HuH-7.5 (cell line): Measurements from ENCODE around the gene SETDB1.
A peak's percentile ranks its signal among the peaks of the same experiment; 100 is the strongest.

Experiments
- DNase-seq: peaks from one replicate; pipeline ENCODE4 v3.0.0; 2011; ENCODE audit warnings: low spot score

Gene SETDB1

DNA sequence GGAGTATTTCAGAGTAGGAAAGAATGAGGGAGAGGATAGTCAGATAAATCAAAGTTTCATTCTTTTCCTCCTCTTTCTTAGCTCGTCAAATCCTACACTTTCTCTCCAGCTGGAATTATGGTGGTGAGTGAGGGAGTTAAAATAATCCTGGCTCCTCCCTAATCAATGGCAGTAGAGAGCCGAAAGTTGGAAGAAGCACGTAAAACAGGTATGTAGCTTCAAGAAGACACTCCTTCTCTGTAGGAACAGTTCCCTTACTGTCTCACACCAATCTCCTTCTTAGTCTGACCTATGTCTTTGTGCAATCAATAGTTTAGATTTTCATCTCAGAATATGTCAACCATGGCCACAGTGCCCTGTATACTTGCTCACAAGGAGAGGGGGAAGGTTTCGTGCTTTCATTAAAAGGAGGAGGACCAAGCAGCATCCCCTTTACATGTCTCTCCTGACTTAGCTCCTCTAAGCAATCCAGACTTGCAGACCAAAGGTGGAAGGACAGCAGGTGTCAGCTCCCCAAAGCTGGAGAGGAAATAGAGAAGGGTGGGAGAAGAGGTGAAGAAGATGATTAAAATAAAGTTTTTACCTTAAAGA lies 79.7 kb downstream of the SETDB1 start:
- no peak for DNase-seq

DNA sequence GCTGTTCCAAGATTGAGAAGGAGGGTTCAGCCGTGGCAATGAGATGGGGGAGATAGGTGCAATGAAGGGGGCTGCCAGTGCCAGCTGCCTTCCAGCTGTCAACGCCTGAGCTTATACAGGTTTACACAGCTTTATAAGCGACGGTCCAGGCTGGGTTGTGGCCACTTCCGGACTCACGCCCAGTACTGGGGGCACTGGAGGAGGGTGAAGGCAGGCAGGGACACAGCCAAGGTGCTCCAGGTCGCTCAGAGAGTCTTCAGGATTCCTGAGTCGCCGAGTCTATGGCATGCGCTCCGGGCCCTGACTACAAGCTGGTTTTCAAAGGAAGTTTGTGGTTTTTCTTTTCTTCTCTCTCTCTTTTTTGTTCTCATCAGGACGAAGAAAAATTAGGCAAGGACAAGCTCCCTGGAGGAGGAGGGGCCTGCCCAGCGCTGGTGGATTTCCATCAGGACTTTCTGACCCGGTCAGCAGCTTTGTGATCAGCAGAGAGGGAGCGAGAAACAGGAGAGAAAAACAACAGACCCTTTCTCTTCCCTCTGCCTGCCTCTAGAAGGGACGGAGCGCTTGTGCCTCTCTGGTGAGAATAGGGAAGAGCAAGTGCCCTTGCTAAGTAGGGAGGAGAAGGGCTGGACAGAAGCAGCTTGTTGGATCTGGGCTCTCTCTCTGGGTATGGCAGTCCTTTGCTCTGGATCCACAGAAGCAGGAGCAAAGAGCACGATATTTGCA lies 80.3 kb downstream of the SETDB1 start, which contains the start of gene MINDY1:
Gene MINDY1, minus strand, starts transcription at position 576 of the 726 bp plus-strand sequence. CDS start 4,285 bp downstream, outside the sequence.
- peak; percentile 78 for DNase-seq

DNA sequence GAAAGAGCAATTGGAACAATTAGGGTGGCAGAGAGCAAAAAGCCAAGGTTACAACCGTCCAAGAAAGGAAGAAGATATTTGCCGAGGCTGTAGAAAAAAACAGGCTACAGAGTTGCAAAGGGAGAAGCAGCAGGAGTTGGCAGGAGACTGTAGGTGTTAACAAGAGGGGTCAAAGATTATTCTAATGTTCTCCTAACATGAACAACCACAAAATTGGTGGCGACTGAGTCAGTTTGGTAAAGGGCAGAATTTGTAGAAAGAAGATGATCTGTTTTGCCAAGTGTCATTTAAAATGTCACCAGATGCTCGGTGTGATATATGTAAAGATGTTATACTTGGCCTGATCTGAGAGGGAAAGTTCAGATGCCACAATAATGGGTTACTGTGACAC lies 81.7 kb downstream of the SETDB1 start:
- DNase-seq: no peak

DNA sequence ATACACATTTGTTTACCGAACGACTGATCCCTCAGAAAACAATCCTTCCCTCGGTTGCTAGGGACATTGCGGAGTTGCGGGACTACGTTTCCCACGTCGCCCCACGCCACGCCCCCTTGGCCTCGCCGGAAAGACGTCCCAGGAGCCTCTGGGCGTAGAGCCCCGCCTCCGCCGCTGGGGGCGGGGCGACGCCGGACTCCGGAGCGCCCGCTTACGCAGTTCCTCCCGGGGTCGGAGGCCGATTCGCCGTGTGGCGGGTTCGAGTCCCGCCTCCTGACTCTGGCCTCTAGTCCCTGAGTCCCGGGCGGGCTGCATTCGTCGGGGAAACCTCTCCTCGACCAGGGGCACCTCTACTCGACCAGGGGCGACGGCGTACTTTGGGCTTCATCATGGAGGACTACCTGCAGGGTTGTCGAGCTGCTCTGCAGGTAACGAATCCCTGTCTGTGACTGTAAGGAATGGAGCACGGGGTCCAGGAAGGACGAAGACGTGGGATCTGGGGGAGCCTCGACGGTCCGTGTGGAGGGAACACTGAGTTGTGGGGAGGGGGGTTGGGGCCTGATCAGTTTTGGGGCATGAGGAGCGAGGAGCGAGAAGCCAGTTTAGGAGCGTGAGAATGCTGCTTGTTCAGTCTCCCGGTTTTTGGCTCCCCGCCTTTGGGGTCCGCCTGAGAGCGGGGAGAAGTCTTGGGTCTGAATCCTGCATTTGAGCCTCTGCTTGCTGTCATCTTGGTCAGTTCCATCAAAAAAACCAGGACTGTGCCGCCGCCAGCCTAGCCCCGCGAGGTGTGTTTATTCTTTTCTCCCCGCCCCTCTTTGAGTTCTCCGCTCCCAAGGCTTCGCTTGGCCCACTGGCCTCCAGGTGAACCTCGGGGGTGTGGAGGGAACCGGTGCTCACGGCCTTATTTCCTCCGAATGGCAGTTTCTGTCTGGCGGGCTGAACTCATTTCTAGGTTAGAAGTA lies 82.4 kb downstream of the SETDB1 start, which contains the start of gene PRUNE1:
Gene PRUNE1, plus strand, starts transcription at position 206 of the 962 bp plus-strand sequence. Its CDS starts 184 bp downstream, at position 390.
- DNase-seq: peak; percentile 91

DNA sequence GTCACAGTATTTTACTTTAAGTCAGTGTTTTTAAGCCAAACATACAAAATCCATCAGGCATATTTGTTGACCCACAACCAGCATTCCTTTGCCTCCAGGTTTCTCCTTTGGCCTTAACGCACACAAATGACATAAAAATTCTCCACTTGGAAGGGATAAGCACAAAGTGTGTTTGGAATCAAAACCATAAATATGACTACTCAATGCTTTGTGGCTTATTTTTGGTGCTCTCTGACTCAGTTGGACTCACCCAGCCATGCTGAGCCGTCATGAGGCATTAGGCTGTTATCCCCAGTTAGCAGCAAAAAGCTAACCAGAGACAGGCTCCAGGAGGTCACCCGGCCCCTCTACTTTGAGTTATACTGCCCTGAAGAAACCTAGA lies 83.0 kb downstream of the SETDB1 start:
- no peak for DNase-seq

DNA sequence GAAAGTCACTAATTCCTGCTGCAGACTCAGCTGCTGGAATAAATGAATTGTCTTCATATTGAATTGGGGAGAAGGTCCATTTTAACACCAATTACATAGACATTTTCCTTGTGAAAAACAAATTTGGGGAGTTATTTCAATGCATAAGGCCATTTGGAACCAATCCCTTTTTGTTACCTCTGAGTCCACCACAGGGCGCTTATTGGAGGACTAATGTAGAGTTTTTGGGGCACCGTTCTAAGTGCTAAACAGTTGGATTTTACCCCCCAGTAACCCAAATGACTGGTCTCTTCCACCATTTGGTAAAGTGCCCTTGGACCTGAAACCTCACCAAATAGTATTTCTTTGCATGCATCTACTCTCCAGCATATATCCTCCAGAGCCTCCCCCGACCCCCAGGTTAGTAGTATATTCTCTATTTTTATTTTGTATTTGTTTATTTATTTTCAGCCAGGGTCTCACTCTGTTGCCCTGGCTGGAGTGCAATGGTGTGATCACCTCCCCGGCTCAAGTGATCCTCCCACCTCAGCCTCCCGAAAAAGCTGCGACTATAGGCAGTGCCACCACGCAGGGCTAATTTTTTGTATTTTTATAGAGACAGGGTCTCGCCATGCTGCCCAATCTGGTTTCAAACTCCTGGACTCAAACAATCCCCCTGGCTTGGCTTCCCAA lies 83.6 kb downstream of the SETDB1 start:
- DNase-seq: no peak

DNA sequence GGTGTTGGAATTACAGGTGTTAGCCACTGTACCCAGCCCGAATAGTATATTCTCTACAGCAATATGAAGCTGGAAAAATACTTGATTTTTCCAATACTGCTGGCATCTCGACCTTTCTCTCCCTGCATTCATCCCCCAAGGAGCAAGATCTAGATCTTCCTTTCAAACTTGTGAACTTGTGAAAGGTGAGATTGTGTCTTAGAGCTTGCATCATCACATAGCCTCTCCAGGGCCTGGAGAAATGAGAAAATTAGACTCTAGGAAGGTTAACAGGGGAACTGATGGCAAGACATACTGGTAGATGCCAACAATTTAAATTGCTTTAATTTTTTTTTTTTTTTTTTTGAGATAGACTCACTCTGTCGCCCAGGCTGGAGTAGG lies 84.2 kb downstream of the SETDB1 start:
- no peak for DNase-seq

DNA sequence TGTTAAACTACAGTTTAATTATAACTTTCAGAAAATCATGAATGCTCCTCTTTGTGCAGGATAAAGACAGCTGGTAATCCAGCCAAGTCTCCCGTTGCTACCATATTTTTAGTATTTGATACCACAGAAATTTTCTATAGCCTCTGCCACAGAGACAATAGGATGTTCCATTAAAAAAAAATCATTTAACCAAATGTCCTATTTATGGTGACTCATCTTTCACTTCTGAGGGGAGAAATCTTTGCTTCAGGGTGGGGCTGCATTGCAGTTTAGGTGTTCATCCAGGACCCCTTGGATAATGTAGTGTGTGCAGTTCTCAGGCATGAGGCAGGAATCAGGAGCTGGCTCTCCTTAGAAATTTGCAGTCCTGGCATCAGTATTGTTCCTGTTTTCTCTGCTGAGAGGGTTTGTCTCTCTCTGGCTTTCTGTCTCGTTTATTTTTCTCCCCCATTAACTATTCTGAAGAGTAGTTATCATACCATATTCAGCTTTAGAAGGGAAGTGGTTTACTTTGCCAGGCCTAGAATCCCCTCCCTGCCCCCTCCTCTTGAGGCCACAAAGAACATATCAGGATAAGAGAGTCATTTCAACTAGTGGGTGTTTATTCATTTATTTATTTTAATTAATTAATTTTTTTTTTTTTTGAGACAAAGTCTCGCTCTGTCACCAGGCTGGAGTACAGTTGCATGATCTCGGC lies 85.1 kb downstream of the SETDB1 start:
- no peak for DNase-seq

DNA sequence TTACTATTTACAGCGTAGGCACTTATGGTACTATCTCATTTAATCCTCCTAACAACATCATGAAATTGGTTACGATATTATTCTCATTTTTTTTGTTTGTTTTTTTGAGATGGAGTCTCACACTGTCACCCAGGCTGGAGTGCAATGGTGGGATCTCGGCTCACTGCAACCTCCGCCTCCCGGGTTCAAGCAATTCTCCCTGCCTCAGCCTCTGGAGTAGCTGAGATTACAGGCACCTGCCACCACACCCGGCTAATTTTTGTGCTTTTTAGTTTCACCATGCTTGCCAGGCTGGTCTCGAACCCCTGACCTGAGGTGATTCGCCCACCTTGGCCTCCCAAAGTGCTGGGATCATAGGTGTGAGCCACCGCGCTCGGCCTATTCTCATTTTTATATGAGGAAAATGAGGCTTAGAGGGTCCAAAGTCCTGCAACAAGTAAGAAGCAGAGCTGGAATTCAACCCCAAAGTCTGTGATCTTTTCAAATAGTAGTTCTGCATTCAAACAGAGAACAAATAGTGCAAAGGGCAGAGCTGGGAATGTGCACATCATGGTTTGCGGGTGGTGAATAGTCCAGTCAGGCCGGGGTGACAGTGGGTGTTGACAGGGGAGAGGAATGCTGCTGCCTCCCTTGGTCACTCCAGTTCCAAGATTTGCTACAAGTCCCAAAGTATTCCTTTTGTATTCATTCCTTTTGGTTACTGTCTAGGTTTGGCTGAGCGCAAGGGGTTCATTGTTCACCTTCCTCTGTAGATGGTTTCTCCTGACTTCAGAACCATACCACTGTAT lies 86.7 kb downstream of the SETDB1 start:
- DNase-seq: peak; percentile 64

DNA sequence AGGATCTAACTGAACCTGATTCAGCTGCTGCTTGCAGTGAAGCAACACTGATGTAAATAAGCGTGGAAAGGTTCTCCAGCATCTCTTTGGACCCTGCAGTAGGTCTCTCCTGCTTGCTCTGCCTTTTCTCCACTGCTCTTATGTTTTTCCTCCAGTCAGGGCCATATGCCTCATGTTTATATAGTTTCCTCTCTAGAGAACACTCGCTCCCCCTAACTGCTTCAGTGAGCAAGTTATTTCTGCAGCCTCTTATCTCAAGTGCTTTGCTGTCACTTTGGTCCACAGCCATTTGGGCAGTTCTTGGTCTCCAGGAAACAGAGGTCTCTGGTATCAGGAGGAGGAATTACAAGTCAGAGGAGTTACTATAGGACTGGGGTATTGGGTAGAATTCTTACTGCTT lies 87.4 kb downstream of the SETDB1 start:
- DNase-seq: no peak
